HEK293T (cell line): ENCODE measurements around the gene NXN.

Experiments used
- ARNT ChIP-seq: fragments of 450-650 bp; IDR thresholded peaks from 2 replicates; pipeline ENCODE4 v1.6.1; 2017; ENCODE audit warnings: mild to moderate bottlenecking
- BHLHE40 ChIP-seq: fragments of 450-650 bp; IDR thresholded peaks from 2 replicates; pipeline ENCODE4 v1.6.1; 2016; ENCODE audit warnings: mild to moderate bottlenecking, moderate library complexity, borderline replicate concordance
- ELF4 ChIP-seq: fragments of 450-650 bp; IDR thresholded peaks from 2 replicates; pipeline ENCODE4 v1.6.1; 2017; ENCODE audit warnings: antibody characterized with exemption
- FOXA1 ChIP-seq: fragments of 450-650 bp; IDR thresholded peaks from 2 replicates; pipeline ENCODE4 v1.6.1; 2016; ENCODE audit warnings: mild to moderate bottlenecking
- FOXK2 ChIP-seq: fragments of 450-650 bp; IDR thresholded peaks from 2 replicates; pipeline ENCODE4 v1.6.1; 2016; ENCODE audit warnings: mild to moderate bottlenecking
- FOXM1 ChIP-seq: fragments of 450-650 bp; IDR thresholded peaks from 2 replicates; pipeline ENCODE4 v1.6.1; 2017; ENCODE audit warnings: mild to moderate bottlenecking, borderline replicate concordance
- HDGF ChIP-seq: fragments of 450-650 bp; IDR thresholded peaks from 2 replicates; pipeline ENCODE4 v1.6.1; 2017; ENCODE audit warnings: antibody characterized with exemption, borderline replicate concordance
- LEF1 ChIP-seq: fragments of 450-650 bp; IDR thresholded peaks from 2 replicates; pipeline ENCODE4 v1.6.1; 2017; ENCODE audit warnings: mild to moderate bottlenecking, borderline replicate concordance
- NFRKB ChIP-seq: fragments of 450-650 bp; IDR thresholded peaks from 2 replicates; pipeline ENCODE4 v1.6.1; 2016; ENCODE audit warnings: mild to moderate bottlenecking, moderate library complexity
- SP1 ChIP-seq: fragments of 450-650 bp; IDR thresholded peaks from 2 replicates; pipeline ENCODE4 v1.6.1; 2017
- SUZ12 ChIP-seq: fragments of 450-650 bp; IDR thresholded peaks from 2 replicates; pipeline ENCODE4 v1.6.1; 2016; ENCODE audit warnings: mild to moderate bottlenecking
- TARDBP ChIP-seq: fragments of 450-650 bp; IDR thresholded peaks from 2 replicates; pipeline ENCODE4 v1.6.1; 2016
- ZNF384 ChIP-seq: fragments of 450-650 bp; IDR thresholded peaks from 2 replicates; pipeline ENCODE4 v1.6.1; 2016
- TF ChIP-seq, protein P1 (sequence below): fragments of 450-650 bp; IDR thresholded peaks from 2 replicates; pipeline ENCODE4 v1.6.1; 2016

- TF ChIP-seq SP1 (no peak), SUZ12 (no peak), ZNF384 (no peak), BHLHE40 (no peak), HDGF (no peak), ARNT (no peak), FOXA1 (no peak), LEF1 (no peak), FOXK2 (no peak), ELF4 (no peak), TARDBP (no peak), FOXM1 (no peak), NFRKB (no peak)
- TF ChIP-seq, protein P1, sequence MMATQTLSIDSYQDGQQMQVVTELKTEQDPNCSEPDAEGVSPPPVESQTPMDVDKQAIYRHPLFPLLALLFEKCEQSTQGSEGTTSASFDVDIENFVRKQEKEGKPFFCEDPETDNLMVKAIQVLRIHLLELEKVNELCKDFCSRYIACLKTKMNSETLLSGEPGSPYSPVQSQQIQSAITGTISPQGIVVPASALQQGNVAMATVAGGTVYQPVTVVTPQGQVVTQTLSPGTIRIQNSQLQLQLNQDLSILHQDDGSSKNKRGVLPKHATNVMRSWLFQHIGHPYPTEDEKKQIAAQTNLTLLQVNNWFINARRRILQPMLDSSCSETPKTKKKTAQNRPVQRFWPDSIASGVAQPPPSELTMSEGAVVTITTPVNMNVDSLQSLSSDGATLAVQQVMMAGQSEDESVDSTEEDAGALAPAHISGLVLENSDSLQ: no peak
These were observed 165.2 kb downstream of the NXN start for GRCh38 chr17:814371-814770.
